ENCODE results near the gene HSDL1. TPM values are rescaled to one million over a fixed set of nuclear protein-coding genes. Genes with fewer than 3 reads are reported as not detected.

Gene HSDL1
- total RNA-seq, 4 donors from 2014 or later = 10.1 to 19.2 (median 13.3) TPM

DNA sequence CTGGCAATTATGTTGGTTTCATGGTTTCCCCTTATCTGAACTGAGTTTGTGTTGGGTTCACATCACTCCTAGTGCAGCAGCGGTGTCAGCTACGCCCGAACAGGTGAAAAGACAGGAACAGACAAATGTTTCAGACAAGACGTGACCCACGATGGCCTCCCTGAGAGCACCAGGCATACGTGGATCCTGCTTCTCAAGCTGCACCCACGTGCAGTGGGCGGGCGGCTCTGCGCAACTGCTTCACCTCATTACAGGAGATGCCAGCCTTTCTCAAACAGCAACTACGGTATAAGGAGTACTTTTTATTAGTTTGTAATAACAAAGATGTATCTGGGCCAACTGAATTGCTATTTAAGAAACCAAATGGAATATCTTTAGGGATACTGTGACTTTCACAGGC is 69.6 kb downstream of the HSDL1 start:
- Histone ChIP-seq H3K4me3 (no peak overlapping the region), H3K4me1 (no peaks in the 10 kb centered on the region), H3K36me3 (peaks cover 0 to 99% of the 10 kb centered on the region in 2 donors), H3K27me3 (no peaks in the 10 kb centered on the region), H3K9me3 (no peaks in the 10 kb centered on the region), H3K27ac (no peak overlapping the region)
- WGBS, 2 donors (ENCODE audit: low coverage in 1 of 2) = 90% methylated on average over 11 of the region's 11 CpGs; no CpG with 5 or more reads in 1 of the 2 donors
- ATAC-seq = no peak
- TF ChIP-seq EP300 (IDR thresholded peaks at IDR 0.05) = no peak
- TF ChIP-seq POLR2A (IDR thresholded peaks at IDR 0.05) = no peak
- TF ChIP-seq, protein P1, sequence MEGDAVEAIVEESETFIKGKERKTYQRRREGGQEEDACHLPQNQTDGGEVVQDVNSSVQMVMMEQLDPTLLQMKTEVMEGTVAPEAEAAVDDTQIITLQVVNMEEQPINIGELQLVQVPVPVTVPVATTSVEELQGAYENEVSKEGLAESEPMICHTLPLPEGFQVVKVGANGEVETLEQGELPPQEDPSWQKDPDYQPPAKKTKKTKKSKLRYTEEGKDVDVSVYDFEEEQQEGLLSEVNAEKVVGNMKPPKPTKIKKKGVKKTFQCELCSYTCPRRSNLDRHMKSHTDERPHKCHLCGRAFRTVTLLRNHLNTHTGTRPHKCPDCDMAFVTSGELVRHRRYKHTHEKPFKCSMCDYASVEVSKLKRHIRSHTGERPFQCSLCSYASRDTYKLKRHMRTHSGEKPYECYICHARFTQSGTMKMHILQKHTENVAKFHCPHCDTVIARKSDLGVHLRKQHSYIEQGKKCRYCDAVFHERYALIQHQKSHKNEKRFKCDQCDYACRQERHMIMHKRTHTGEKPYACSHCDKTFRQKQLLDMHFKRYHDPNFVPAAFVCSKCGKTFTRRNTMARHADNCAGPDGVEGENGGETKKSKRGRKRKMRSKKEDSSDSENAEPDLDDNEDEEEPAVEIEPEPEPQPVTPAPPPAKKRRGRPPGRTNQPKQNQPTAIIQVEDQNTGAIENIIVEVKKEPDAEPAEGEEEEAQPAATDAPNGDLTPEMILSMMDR (IDR thresholded peaks at IDR 0.05) = no peak
- no peak for TF ChIP-seq POLR2AphosphoS5 (IDR thresholded peaks at IDR 0.05)

DNA sequence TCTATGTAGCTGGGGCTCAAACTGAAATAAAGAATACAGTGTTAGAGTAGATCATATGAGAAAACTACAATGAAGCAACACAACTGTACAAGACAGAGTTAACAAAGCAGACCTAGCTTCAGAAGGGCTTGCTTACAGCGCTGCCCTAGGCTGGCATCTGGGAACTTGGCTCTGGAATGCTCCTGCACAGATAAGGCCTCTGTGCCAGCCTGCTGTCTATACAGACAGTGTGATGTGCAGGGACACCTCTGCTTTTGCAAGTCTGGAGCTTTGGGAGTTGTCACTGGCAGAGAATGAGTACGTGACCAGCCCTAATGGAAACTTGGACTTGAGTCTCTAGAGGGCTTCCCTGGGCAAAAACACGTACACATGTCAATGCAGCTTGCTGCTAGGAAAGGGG is 70.3 kb downstream of the HSDL1 start:
- no peaks in the 10 kb centered on the region for H3K4me1 ChIP-seq
- no peak for TF ChIP-seq POLR2A (IDR thresholded peaks at IDR 0.05)
- no peaks in the 10 kb centered on the region for H3K27me3 ChIP-seq
- 70% methylated on average over 1 of the region's 3 CpGs; no CpG with 5 or more reads in 1 of the 2 donors for WGBS, 2 donors (ENCODE audit: low coverage in 1 of 2)
- ATAC-seq = no peak
- no peak overlapping the region for H3K4me3 ChIP-seq
- H3K27ac ChIP-seq = no peak overlapping the region
- H3K9me3 ChIP-seq = no peaks in the 10 kb centered on the region
- H3K36me3 ChIP-seq = peaks cover under 1 to 99% of the 10 kb centered on the region in 2 donors

Other genes starting within 250 kb of the HSDL1 start
- gene MLYCD, start 246.1 kb downstream of the HSDL1 start, total RNA-seq = 10 to 100 TPM in 3 of 4 donors, 1 to 10 TPM in 1; 9.9 to 17.6 (median 12.2) TPM
- 10 to 100 TPM in 2 of 4 donors, 1 to 10 TPM in 2; 7.9 to 12.5 (median 9.4) TPM for gene OSGIN1, start 191.9 kb downstream of the HSDL1 start, total RNA-seq
- gene NECAB2, start 176.9 kb downstream of the HSDL1 start, total RNA-seq = 1 to 10 TPM in 1 of 4 donors, not detected in 3; 1.1 TPM
- not detected for gene SLC38A8, start 102.4 kb downstream of the HSDL1 start, total RNA-seq
- 10 to 100 TPM; 84.0 to 98.6 (median 90.9) TPM for gene MBTPS1, start 28.2 kb downstream of the HSDL1 start, total RNA-seq
- gene DNAAF1, start 131 bp upstream of the HSDL1 start, total RNA-seq = under 1 TPM in 1 of 4 donors, not detected in 3; 0.27 TPM
- gene TAF1C, start 41.9 kb upstream of the HSDL1 start, total RNA-seq = 10 to 100 TPM; 16.1 to 51.4 (median 33.2) TPM
- under 1 TPM in 3 of 4 donors, not detected in 1; 0.27 to 0.47 (median 0.31) TPM for gene ADAD2, start 46.0 kb upstream of the HSDL1 start, total RNA-seq
- not detected for gene KCNG4, start 94.8 kb upstream of the HSDL1 start, total RNA-seq
- 10 to 100 TPM; 25.0 to 53.1 (median 38.2) TPM for gene WFDC1, start 149.7 kb upstream of the HSDL1 start, total RNA-seq
- gene ATP2C2, start 223.4 kb upstream of the HSDL1 start, total RNA-seq = 1 to 10 TPM in 1 of 4 donors, under 1 TPM in 2, not detected in 1; 0.13 to 1.3 (median 0.31) TPM